OCI-LY7 (cell line): ENCODE measurements around the gene PSMG1.

Experiments used
- CTCF ChIP-seq: fragments of 200-600 bp; sonication (generic); conservative IDR thresholded peaks from 2 replicates; pipeline ENCODE4 v1.5.1; 2014; ENCODE audit warnings: mild to moderate bottlenecking, antibody characterized with exemption, low read length, moderate library complexity, mixed read lengths
- EZH2phosphoT487 ChIP-seq: fragments of 200-600 bp; sonication (generic); IDR thresholded peaks from 2 replicates; pipeline ENCODE4 v1.6.1; 2018; ENCODE audit warnings: low read depth, borderline replicate concordance, mild to moderate bottlenecking, mixed run types, antibody characterized with exemption, low read length, moderate library complexity, mixed read lengths

- TF ChIP-seq CTCF: no peak
- no peak for TF ChIP-seq EZH2phosphoT487
These were observed 32.4 kb downstream of the PSMG1 start for GRCh38 chr21:39150877-39151276.
